ENCODE results near the gene HDAC4. TPM values are rescaled to one million over a fixed set of nuclear protein-coding genes. Genes with fewer than 3 reads are reported as not detected.

The HDAC4 gene
- total RNA-seq, 6 donors from 2014 or later, result 16.1 to 108 (median 45.0) TPM

GRCh38 chr2:239200646-239201530 is 199.9 kb downstream of the HDAC4 start:
- Histone ChIP-seq H3K4me3 (no peak overlapping the region), H3K36me3 (peaks cover 0 to 11% (median 9%) of the 10 kb centered on the region in 4 donors), H3K27ac (no peak overlapping the region), H3K4me1 (peaks cover 0 to 13% (median 8%) of the 10 kb centered on the region in 4 donors), H3K9me3 (no peaks in the 10 kb centered on the region), H3K27me3 (no peaks in the 10 kb centered on the region)
- 91 to 92% methylated on average over 15 to 20 of the region's 20 CpGs for WGBS, 2 donors
- peak in 1 of 2 donors; percentile 42 for DNase-seq
- TF ChIP-seq EP300 (IDR thresholded peaks at IDR 0.05) (no peak), POLR2A (IDR thresholded peaks at IDR 0.05) (no peak), CTCF (IDR thresholded peaks at IDR 0.05) (no peak), POLR2AphosphoS5 (IDR thresholded peaks at IDR 0.05) (no peak)
- no peak for ATAC-seq (ENCODE audit: low FRiP score in 2 of 2)

GRCh38 chr2:239199041-239199768 is 201.6 kb downstream of the HDAC4 start:
- H3K4me1 ChIP-seq, result peaks cover 0 to 12% (median 8%) of the 10 kb centered on the region in 4 donors
- peaks cover 0 to 22% (median 11%) of the 10 kb centered on the region in 4 donors for H3K36me3 ChIP-seq
- H3K27me3 ChIP-seq, result no peaks in the 10 kb centered on the region
- ATAC-seq (ENCODE audit: low FRiP score in 2 of 2) (peak in 1 of 2 donors; percentile 45), DNase-seq (peak; percentile 25 to 41)
- peak overlapping the region in 2 of 4 donors; percentile 17 to 21 for H3K4me3 ChIP-seq
- H3K9me3 ChIP-seq, result no peaks in the 10 kb centered on the region
- 47 to 67% methylated on average over 21 of the region's 21 CpGs for WGBS, 2 donors
- no peak for TF ChIP-seq POLR2A (IDR thresholded peaks at IDR 0.05)
- peak in 1 of 2 donors; percentile 42 for TF ChIP-seq POLR2AphosphoS5 (IDR thresholded peaks at IDR 0.05)
- TF ChIP-seq EP300 (IDR thresholded peaks at IDR 0.05), result peak in 1 of 4 donors; percentile 8
- TF ChIP-seq CTCF (IDR thresholded peaks at IDR 0.05), result no peak
- H3K27ac ChIP-seq, result peak overlapping the region; percentile 50 to 67 (median 57)

- Histone ChIP-seq H3K27me3 (no peaks in the 10 kb centered on the region), H3K4me1 (peaks cover 0 to 12% (median 8%) of the 10 kb centered on the region in 4 donors), H3K36me3 (peaks cover 0 to 22% (median 11%) of the 10 kb centered on the region in 4 donors), H3K4me3 (no peak overlapping the region), H3K27ac (peak overlapping the region in 1 of 4 donors; percentile 67), H3K9me3 (no peaks in the 10 kb centered on the region)
- WGBS, 2 donors, result 95 to 96% methylated on average over 3 to 8 of the region's 8 CpGs
- ATAC-seq (ENCODE audit: low FRiP score in 2 of 2) (no peak), DNase-seq (peak in 1 of 2 donors; percentile 18)
- TF ChIP-seq CTCF (IDR thresholded peaks at IDR 0.05) (no peak), EP300 (IDR thresholded peaks at IDR 0.05) (no peak), POLR2A (IDR thresholded peaks at IDR 0.05) (no peak), POLR2AphosphoS5 (IDR thresholded peaks at IDR 0.05) (no peak)
These were observed 202.6 kb downstream of the HDAC4 start for GRCh38 chr2:239198221-239198620.

GRCh38 chr2:239197146-239197545 is 203.7 kb downstream of the HDAC4 start:
- no peak for ATAC-seq (ENCODE audit: low FRiP score in 2 of 2)

More at GRCh38 chr2:239197146-239197545, 203.7 kb downstream of the HDAC4 start:
- Histone ChIP-seq H3K27ac (no peak overlapping the region), H3K4me1 (peaks cover 0 to 6% (median 5%) of the 10 kb centered on the region in 4 donors), H3K9me3 (no peaks in the 10 kb centered on the region), H3K27me3 (no peaks in the 10 kb centered on the region), H3K36me3 (peaks cover 0 to 22% (median 11%) of the 10 kb centered on the region in 4 donors), H3K4me3 (no peak overlapping the region)
- TF ChIP-seq CTCF (IDR thresholded peaks at IDR 0.05), result no peak
- no peak for TF ChIP-seq EP300 (IDR thresholded peaks at IDR 0.05)
- DNase-seq, result peak; percentile 12 to 30
- WGBS, 2 donors, result 95 to 96% methylated on average over 19 of the region's 19 CpGs
